Endometrial microvascular endothelial cells (primary cell): ENCODE measurements around the gene DPPA4. TPM values are rescaled to one million over a fixed set of nuclear protein-coding genes. Genes with fewer than 3 reads are reported as not detected.
"Not testable (repeated sequence)": the region's sequence is repeated elsewhere in the genome, so short reads cannot be mapped to it uniquely, and the experiment has no call there.

ENCODE experiments used
- in situ Hi-C: cut with HindIII; loops from 2 replicates; pipeline ENCODE4 v1.10.0; 2017; ENCODE audit warnings: low sequenced_read_pairs, low pct_unique_long_range_greater_than_20kb; ENCODE audit errors: inconsistent ontology term
- total RNA-seq: library from RNA; depleted of rRNA; stranded (reverse); fragments of >200 nt; gene quantifications from one replicate; pipeline ENCODE4 v1.2.3, GENCODE V29; 2015; ENCODE audit errors: inconsistent ontology term

DPPA4 gene, protein sequence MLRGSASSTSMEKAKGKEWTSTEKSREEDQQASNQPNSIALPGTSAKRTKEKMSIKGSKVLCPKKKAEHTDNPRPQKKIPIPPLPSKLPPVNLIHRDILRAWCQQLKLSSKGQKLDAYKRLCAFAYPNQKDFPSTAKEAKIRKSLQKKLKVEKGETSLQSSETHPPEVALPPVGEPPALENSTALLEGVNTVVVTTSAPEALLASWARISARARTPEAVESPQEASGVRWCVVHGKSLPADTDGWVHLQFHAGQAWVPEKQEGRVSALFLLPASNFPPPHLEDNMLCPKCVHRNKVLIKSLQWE
- total RNA-seq = not detected

DNA sequence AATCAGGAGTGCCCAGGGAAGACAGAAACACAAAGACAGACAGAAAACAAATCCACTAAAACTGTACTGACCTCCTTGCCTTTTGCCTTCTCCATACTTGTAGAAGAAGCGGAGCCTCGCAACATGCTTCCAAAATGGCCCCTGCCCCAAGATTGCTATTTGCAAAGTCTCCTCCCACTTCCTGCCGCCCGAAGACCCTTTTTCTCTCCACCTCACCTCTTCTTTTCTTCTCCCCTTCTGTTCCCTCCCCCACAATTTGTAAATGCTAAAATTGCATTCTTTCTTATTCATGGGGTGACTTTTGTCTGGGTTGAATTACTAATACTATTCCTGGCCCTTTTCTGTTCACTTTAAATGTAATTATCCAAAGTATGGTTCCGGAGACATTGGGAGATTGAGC lies at the start of gene DPPA4:
Gene DPPA4 (minus strand): TSS at position 154 of the 400 bp plus-strand sequence. CDS start 29 bp downstream, at position 125.
- in situ Hi-C loops = no loop called here

DNA sequence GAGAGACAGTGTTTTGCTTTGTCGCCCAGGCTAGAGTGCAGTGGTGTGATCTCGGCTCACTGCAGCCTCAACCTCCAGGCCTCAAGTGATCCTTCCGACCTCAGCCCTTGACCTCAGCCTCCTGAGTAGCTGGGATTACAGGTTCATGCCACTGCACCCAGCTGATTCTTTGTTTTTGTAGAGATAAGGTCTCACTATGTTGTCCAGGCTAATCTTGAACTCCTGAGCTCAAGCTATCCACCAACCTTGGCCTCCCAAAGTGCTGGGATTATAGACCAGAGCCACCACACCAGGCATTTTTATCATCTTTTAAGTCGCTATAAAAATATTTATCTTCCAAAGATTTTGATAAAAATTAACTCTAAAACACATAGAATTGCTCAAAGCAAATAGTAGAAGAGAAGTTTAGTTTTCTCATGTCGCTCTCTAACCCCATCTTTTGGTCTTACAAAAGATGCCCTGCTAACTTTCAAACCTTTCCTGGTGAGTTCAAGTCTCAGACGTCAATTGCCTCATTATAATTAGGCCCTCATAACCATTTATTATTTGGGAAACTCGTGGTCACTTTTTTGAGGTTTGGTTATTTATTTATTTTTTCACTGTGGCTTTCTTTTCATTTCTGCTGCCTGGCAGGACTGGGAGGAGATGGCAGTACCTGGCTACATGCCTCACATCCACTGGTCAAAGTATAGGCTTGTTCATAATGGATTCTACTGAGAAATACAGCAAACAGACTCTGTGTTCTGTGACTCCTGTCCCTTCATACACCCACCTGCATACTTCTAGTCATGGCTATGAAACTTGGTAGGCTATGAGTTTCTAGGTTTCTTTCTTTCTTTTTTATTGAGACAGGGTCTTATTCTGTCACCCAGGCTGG lies 48.3 kb upstream of the DPPA4 start:
- in situ Hi-C loops = no loop called here

DNA sequence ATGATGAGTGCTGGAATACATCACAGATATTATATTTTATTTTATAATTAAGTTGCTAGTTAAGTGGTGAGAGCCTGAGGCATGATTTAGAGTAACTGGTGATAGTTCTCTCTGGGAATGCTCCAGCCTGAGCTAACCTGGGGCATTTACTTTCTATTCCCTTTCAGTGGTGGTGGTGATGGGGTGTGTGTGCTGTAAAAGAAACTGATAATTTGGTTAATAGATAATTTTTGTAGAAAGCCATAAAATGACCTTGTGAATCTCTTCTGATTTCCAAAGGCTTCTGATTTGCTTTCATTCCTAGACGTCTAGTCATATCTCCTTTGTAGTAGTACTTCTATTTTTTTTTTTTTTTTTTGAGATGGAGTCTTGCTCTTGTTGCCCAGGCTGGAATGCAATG lies 46.8 kb upstream of the DPPA4 start:
- in situ Hi-C loops = no loop called here

DNA sequence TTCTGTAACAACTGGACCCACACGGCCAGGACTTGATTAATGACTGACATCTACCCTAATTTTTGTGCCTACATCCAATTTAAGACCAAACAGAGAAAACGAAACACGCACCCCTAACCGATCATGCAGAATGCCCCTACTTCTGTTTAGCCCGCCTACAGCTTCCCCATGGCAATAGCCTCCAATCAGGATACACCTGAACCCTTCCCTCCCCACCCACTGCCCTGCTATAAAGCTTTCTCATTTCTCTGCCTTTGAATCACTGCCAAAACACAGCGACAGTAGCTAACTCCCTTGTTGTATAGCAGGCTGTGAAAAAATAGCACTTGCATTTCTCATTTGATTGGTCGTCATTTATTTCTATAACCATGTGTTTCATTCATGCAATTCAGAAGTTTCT lies 45.2 kb upstream of the DPPA4 start:
- in situ Hi-C loops = no loop called here

DNA sequence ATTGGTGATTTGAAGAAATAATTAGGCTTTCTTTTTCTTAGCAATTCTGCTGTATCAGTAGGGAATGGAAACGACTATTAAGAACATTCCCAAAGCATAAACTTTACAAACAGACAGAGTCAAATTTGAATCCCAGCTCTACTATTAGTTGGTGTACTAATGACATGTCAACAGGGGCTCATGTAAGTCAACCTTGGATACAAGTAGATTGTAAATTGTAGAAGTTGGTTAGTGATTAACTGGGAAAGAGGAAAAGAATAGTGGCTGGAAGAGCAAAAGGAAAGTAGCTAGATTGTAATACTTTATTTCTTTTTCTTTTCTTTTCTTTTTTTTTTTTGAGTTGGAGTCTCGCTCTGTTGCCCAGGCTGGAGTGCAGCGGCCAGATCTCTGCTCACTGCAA lies 38.6 kb upstream of the DPPA4 start:
- in situ Hi-C loops = no loop called here

DNA sequence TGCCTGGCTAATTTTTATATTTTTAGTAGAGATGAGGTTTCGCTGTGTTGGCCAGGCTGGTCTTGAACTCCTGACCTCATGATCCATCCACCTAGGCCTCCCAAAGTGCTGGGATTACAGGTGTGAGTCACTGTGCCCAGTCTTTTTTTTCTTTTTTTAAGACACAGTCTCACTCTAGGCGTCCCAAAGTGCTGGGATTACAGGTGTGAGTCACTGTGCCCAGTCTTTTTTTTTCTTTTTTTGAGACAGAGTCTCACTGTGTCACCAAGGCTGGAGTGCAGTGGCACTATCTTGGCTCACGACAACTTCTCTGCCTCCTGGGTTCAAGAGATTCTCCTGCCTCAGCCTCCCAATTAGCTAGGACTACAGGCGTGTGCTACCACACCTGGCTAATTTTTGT lies 37.1 kb upstream of the DPPA4 start:
- in situ Hi-C loops = not testable (repeated sequence)

DNA sequence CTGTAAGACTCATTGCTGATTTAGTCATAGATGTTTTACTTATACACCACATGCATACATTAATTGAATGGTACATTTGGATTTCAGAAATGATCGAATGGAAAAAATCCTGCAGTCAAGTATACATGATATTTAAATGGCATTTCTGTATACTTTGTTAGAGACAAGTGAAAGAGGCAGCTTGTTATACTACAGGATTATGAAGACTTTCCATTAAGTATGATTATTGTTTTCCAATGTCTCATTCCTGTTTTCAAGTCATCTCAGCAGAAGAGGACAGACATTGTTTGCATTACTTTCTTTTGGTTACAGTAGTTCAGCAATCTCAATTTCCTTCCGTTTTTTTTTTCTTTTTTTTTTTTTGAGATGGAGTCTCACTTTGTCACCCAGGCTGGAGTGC lies 36.6 kb upstream of the DPPA4 start:
- in situ Hi-C loops = no loop called here

DNA sequence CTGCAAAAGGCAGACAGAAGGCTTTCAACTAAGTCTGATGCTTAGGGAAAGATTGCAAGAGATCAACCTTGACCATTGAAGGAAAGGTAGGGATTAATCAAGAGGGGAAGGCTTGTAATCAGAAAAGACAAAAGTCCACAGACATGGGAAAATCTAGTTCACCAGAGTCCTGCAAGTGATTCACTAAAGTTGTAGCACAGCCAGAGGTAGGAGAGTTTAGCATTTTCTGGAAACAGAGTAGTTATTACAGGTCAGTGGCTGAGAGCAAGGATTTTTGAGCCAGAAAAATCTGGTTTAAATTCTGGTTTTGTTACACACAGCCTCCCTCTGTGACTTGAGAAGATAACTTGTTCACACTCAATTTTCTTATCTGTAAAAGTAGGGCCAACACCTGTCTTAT lies 35.3 kb upstream of the DPPA4 start:
- in situ Hi-C loops = no loop called here

DNA sequence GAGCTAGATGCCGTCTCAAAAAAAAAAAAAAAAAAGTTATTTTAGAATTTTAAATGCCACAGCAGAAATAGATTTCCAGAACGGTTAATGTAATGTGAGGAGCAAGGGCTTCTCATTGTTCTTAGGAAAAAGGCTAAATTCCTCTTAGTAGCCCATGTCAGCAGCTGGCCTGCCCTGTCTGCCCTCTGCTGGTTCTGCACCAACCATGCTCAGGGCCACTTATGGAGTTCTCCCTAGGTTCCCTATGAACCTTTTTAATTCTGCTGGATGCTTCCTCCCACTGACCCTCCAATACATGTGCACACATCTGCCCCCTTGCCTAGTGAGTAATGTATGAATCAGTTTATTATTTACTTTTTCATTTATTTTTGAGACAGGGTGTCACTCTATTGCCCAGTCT lies 32.2 kb upstream of the DPPA4 start:
- in situ Hi-C loops = no loop called here

DNA sequence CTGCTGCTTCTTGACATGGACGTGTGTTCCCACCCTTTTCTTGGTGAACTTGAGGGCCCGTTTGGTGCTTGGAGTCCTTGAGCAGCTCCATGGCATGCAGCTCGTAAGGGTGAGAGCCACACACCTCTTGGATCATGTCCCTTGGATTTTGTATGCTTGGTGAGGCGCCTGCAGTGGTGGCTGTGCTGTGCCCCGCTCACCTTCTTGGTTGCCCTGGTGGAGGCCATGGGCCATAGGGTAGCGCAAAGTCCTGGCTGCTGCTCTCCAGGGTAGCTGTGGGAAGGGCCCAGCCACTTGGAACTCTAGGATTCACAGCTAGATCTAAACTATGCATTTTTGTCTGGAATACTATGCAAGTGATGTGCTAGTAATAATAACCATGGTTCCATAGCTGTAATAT lies 26.7 kb upstream of the DPPA4 start:
- in situ Hi-C loops = no loop called here

DNA sequence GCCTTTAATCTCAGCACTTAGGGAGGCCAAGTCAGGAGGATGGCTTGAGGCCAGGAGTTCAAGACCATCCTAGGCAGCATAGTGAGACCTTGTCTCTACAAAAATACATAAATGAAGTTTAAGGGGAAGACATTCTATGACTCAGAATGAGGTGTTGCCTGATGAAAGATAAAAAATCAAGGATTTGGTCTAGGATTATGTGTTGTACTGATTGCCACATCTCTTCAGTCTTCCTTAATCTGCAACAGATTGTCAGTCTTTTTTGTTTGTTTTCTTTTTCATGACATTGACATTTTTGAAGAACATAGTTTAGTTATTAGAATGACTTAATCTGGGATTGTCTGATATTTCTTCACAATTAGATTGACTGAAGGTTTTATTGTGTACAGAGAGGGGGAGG lies 26.3 kb upstream of the DPPA4 start:
- in situ Hi-C loops = no loop called here

DNA sequence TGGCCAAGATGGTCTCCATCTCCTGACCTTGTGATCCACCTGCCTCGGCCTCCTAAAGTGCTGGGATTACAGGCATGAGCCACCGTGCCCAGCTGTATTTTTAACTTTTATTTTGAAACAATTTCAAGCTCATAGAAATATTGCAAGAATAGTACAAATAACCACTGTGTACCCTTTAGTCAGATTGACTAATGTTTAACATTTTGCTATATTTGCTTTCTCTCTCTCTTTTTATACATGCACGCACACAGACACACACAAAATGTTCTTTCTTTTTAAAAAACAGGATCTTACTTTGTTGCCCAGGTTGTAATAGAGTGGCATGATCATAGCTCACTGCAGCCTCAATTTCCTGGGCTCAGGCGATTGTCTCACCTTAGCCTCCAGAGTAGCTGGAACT lies 25.5 kb upstream of the DPPA4 start:
- in situ Hi-C loops = no loop called here

DNA sequence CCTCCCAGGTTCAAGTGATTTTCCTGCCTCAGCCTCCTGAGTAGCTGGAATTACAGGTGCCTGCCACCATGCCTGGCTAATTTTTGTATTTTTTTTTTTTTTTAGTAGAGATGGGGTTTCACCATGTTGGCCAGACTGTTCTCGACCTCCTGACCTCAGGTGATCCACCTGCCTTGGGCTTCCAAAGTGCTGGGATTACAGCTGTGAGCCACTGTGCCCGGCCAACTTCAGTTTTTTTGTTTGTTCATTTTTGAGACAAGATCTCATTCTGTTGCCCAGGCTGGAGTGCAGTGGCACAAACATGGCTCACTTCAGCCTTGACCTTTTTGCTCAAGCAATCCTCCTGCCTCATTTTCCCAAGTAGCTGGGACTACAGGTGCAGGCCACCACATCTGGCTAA lies 21.5 kb upstream of the DPPA4 start:
- in situ Hi-C loops = not testable (repeated sequence)

DNA sequence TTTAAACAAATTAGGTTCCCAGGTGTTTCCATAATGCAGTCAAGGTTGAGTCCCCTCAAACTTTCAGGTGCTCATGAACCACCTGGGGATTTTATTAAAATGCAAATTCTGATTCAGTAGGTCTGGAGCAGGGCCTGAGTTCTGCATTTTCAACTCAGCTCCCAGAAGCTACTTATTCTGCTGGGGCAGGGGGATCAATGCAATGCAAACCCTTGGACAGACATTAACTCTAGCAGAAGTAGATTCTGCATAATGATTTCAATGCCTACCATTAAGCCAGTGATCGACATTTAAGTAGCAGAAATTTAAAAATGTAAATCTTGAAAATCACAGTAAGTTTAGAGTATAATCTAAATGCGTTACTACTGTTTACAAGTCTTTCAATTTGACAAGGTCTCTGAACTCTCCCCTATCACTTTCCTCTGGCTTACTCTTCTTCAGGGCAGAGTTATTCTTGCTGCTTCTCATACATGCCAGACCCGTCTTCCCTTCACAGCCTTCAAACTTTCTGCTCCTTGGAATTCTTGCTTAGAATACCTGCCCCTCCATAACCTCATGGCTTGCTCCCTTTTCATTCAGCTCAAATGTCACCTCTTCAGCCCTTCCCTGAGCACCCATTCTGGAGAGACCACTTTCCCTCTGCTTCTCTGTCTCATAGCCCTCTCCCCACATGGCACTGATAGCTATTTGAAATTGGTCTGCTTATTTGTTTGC lies 19.3 kb upstream of the DPPA4 start:
- in situ Hi-C loops = no loop called here

DNA sequence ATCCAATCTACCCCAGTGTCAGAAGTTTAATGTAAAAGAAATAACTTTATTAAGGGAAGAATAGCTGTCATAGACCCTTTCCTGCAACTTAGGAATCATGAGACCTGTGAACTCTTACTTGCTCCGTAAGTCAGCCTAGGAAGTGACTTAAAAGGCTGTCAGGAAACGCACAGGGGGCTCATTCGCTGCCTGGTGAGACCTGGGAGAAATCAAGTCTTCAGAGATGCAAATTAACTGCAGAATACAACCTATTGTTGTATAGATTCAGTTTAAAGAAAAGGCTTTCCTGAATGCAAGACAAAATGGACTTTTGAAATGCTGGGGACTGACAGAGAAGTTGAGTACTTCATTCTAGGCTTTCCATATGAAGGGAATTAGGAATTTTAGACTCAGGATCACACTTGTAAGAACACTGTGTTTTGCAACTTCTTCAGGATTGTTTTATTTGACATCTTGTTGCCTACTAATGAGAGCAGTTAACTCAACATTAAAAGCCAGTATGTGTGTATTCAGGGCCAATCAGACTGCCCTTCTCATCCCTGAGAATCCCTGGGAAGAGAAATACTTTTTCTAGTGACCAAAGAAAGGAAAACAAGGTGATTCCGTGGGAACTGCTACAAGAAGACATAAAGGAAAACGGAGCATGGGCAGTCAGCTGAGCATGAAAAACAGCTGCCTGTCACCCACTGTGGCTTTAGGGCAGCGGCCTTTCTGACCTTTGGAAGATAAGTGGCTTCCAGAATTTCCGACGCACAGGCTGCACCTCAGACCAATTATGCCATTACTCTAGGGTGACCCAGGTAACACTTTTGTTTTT lies 18.5 kb upstream of the DPPA4 start:
- in situ Hi-C loops = no loop called here

DNA sequence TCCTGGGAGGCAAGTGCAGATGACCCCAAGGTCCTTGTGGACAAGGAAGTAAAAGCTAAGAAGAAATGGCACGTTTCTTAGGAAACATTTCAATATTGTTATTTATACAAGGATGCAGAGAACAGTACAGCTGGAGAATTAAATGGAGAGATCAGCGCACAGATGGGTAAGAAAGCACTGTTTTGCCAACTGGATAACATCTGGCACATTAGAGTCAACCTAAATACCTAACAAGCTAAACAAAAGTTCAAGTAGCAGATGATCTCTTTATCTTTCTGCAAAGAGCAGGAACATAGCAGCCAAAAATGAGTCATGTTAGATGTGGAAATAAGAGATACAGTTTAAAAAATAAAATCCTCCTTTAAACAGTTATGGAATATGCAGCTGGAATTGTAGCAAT lies 15.7 kb upstream of the DPPA4 start:
- in situ Hi-C loops = no loop called here

DNA sequence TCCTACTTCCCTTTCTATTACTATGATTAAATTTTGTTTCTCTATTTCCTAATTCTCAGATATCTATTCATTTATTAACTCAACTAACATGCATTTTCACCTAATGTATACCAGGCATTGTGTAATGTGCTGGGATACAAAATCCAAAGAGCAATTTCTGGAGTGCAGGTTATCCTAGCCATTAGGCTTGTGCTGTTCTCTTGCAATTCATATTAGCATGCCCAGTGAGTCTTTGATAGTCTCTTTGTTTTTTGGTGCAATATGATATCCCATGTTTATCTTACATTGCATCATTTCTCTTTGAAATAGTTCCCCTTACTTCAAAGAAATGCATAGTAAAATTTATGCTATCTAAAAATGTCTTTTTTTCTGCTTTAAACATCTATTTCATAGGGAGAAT lies 13.9 kb upstream of the DPPA4 start:
- in situ Hi-C loops = no loop called here

DNA sequence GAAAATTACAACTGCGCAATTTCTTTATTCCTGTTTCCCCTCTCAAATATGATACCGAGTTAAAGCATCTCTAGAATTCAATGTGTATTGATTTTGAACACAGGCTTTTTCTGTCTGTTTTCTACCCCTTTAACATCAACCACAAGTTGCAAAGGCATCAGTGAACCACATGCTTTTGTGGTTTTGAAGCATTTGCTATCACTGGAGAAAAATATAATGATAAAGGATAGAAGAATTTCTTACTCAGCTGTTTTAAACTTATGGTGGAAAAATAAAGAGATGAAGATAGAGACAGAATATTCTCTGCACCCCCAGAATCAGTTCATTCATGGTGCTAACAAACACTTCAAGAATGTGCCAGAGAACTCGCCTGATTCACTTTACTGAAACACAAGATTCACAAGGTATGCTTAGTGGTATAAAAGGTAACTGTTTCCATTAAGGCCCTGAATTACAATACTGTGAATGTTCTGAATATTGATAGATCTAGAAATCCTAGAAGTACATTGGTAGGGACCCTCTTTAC lies 9.5 kb upstream of the DPPA4 start:
- in situ Hi-C loops = no loop called here

DNA sequence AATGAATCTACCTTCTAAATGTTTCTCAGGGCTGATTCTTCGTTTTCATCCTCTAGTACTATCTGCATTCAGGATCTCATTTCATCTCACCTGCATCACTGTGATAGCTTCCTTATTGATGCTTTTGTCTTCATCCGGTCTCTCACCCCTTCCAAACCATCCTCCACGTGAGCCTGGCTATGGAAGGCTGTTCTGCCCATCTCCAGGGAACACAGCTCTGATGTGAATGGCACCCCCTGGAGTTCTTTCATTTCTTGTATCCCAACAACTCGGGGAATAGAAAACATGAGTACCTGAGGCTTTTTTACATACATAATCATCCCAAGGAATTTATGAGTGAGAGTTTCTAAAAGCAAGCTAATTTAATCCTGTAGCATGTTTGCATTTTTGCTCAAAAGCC lies 8.8 kb upstream of the DPPA4 start:
- in situ Hi-C loops = no loop called here
